Measurements from ENCODE around the gene HPD. TPM values are rescaled to one million over a fixed set of nuclear protein-coding genes. Genes with fewer than 3 reads are reported as not detected.
A peak's percentile ranks its signal among the peaks of the same experiment; 100 is the strongest.

The HPD gene
- total RNA-seq, 1 donor from 2014 or later = not detected

DNA sequence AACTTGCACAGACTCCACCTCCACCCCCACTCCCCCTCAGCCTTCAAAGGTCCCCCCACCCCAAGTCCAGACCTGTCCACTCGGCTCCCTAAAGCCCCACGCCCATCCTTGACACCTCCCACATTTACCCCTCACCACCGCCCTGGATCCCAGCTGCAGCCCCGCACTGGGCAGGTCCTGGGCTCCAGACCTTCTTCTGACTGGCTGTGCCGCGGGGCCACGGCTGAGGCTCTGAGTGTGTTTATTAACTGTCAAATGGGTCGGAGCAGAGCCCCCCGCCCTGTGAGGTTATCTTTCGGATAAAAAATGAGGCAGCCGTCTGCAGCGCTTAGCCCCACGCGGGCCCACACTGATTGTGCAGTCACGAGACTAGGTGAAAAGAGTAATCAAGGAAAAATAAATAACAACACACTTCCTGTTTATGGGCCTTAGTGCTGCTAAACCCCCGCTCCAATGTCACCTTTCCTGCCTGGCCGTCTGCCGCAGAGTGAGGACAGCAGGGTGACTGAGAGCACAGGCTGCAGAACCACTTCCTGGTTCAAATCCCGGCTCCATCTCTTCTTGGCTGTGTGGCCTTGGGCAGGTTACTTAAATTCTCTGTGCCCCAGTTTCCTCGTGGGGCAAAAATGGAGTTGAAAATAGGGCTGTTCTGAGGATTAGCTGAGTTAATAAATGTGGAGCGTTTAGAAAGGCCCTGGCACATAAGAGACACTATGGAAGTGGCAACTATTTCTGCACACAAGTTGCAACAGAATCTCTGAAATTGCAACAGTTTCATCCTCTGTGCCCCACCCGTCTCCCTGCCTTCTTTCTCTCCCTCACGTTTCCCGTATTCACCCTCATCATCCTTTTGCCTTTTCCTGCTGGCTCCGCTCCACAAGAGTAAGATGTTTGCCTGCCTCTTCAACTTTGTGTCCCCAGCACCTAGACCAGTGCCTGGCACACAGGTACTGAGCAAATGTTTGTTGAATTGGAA lies 45.5 kb downstream of the HPD start:
- Mint-ChIP-seq H3K27ac (peak overlapping the region; percentile 7), H3K27me3 (no peaks in the 10 kb centered on the region), H3K4me1 (peaks cover 39% of the 10 kb centered on the region), H3K9me3 (no peaks in the 10 kb centered on the region), H3K36me3 (ENCODE audit: low read depth) (peaks cover 75% of the 10 kb centered on the region), H3K4me3 (peak overlapping the region; percentile 28)
- CTCF ChIA-PET = interaction anchor here (1.3 to 14.3 kb wide), 5 partner anchors 11 to 113 kb away, joined by 8 to 635 read pairs (median 27); partner anchors contain the start of gene RHOF
- intact Hi-C loops (cut with micrococcal nuclease) = loop anchor here (1.0 kb wide), 3 partner anchors 10 to 37 kb away; no protein-coding TSS in a partner anchor
- ATAC-seq (ENCODE audit: low read depth) = no peak
- POLR2A ChIA-PET = interaction anchor here (1.3 to 29.6 kb wide), 2 partner anchors 21 to 25 kb away, joined by 3 to 1155 read pairs; partner anchors contain the start of genes RHOF and SETD1B
- no peak for DNase-seq
- TF ChIP-seq, protein P1, sequence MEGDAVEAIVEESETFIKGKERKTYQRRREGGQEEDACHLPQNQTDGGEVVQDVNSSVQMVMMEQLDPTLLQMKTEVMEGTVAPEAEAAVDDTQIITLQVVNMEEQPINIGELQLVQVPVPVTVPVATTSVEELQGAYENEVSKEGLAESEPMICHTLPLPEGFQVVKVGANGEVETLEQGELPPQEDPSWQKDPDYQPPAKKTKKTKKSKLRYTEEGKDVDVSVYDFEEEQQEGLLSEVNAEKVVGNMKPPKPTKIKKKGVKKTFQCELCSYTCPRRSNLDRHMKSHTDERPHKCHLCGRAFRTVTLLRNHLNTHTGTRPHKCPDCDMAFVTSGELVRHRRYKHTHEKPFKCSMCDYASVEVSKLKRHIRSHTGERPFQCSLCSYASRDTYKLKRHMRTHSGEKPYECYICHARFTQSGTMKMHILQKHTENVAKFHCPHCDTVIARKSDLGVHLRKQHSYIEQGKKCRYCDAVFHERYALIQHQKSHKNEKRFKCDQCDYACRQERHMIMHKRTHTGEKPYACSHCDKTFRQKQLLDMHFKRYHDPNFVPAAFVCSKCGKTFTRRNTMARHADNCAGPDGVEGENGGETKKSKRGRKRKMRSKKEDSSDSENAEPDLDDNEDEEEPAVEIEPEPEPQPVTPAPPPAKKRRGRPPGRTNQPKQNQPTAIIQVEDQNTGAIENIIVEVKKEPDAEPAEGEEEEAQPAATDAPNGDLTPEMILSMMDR (IDR thresholded peaks at IDR 0.05) = no peak

DNA sequence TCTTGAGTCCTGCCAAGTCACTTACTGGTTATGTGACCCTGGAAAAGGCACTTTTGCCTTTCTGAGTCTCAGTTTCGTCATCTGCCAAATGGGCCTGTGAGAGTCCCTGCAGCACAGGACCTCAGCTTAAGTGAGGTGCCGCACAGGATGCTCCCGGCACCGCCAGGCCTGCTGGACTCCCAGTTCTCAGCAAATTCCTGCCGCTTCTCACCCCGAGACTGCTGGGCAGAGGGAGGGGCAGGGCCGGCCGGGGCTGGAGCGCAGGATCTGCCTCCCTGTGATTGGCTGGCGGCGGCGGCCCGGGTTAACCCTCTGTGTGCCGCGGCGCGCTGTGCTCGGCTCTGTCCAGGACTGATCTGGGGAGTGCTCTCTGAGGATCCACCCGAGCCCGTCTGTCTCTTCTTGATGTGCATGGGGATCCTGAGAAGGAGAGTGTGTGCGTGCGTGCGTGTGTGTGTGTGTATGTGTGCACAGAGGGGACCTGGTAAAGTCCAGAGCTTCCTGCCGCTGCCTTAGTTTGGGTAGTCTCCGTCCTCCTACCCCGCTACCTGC lies 46.3 kb downstream of the HPD start:
- Mint-ChIP-seq H3K4me3 (peak overlapping the region; percentile 74), H3K36me3 (ENCODE audit: low read depth) (peaks cover 71% of the 10 kb centered on the region), H3K9me3 (no peaks in the 10 kb centered on the region), H3K4me1 (peaks cover 47% of the 10 kb centered on the region), H3K27me3 (no peaks in the 10 kb centered on the region), H3K27ac (peak overlapping the region; percentile 7)
- DNase-seq (no peak), ATAC-seq (ENCODE audit: low read depth) (peak; percentile 36)
- TF ChIP-seq, protein P1 (IDR thresholded peaks at IDR 0.05) = no peak
- intact Hi-C loops (cut with micrococcal nuclease) = loop anchor here (1.0 kb wide), 3 partner anchors 9 to 36 kb away; no protein-coding TSS in a partner anchor
- POLR2A ChIA-PET = interaction anchor here (0.9 to 29.6 kb wide), 5 partner anchors 22 to 253 kb away, joined by 3 to 1155 read pairs (median 4); partner anchors contain the start of genes RHOF and SETD1B
- CTCF ChIA-PET = interaction anchor here (0.9 to 14.3 kb wide), 18 partner anchors 8 to 260 kb away, joined by 3 to 635 read pairs (median 6); partner anchors contain the start of genes PSMD9, RHOF and SETD1B

DNA sequence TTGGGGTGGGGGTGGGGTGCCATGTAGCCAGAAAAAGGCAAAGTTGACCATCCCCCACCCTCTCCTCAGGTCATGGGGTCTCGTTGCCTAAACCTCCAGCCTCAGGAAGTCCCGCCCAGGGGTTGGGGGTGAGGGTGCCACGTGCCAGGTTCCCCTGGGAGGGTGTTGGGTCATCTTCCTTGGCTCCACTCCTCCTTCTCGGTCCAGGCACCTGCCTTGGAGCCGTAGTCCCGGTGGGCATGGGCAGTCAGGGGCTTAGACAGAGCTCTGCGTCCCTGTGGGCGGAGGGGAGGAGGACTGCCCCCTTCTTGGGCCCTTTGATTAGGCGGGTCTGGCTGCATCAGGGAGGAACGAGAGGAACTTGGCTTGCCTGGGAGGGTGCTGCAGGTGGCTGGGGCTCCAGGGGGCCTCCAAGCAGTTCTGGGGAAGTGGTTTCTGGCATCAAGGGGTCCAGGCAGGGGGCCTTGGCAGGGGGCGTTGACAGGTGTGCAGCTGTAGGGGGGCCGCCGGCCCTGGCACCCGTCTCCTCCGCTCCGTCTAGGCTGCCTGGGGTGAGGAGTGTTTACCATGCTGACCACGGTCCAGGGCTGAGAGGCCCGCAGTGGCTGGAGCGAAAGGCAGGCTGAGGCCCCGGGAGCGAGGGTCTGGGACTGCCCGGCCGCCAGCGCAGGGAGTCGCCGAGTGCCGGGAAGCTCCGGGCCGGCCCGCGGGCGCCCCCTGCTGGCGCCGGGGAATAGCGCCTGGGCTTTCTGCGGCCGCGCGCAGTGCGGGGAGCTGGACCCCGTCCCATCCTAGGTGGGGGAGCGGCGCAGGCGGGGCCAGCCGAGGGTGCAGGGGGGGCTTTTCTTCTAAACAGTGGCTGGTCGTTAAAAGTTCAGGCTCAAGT lies 47.0 kb downstream of the HPD start:
- intact Hi-C loops (cut with micrococcal nuclease) = loop anchor here (1.0 kb wide), 5 partner anchors 8 to 114 kb away; no protein-coding TSS in a partner anchor
- Mint-ChIP-seq H3K27me3 (no peaks in the 10 kb centered on the region), H3K4me3 (peak overlapping the region; percentile 74), H3K27ac (peak overlapping the region; percentile 18), H3K36me3 (ENCODE audit: low read depth) (peaks cover 66% of the 10 kb centered on the region), H3K9me3 (no peaks in the 10 kb centered on the region), H3K4me1 (peaks cover 54% of the 10 kb centered on the region)
- peak; percentile 83 for ATAC-seq (ENCODE audit: low read depth)
- peak; percentile 81 for DNase-seq
- TF ChIP-seq, protein P1 (IDR thresholded peaks at IDR 0.05) = peak; percentile 100
- CTCF ChIA-PET = interaction anchor here (0.9 to 14.3 kb wide), 20 partner anchors 8 to 350 kb away, joined by 3 to 635 read pairs (median 6); partner anchors contain the start of genes PSMD9, RHOF and SETD1B
- POLR2A ChIA-PET = interaction anchor here (0.5 to 29.6 kb wide), 10 partner anchors 23 to 275 kb away, joined by 3 to 1155 read pairs (median 4); partner anchors contain the start of genes PSMD9, RHOF and SETD1B

DNA sequence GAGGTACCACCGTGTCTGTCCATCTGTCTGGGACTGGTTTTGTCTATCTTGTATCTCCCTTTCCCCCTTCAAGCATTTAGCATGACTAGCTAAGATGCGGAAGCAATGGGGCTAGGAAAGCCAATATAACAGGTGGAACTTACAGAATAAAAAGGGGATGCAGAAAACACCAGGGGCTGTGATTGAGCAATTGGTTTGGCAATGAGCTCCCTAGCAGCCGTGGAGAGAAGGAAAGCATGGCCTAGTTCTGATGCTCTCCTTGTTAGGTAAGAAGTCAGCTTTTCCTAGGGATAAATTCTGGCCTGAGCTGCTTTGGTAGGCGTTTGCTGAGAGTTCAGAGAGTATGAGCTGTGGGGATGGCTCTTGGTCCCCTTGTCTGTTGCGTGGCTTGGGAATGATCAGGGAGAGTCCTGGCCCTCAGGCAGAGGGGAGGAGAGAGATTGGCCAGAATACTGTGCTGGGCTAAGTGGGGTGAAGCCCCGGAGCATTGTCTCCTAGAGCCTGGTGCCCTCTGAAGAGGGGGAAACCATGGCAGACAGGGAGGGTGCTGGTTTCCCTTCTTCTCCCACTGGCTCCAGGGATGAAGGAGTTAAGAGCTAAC lies 47.7 kb downstream of the HPD start:
- H3K27me3 Mint-ChIP-seq = no peaks in the 10 kb centered on the region
- POLR2A ChIA-PET = interaction anchor here (0.6 to 29.6 kb wide), 7 partner anchors 23 to 274 kb away, joined by 3 to 1155 read pairs (median 4); partner anchors contain the start of genes PSMD9, RHOF and SETD1B
- TF ChIP-seq, protein P1 (IDR thresholded peaks at IDR 0.05) = no peak
- no peak for DNase-seq
- intact Hi-C loops (cut with micrococcal nuclease) = loop anchor here (1.0 kb wide), 2 partner anchors 12 to 114 kb away; no protein-coding TSS in a partner anchor
- peak overlapping the region; percentile 74 for H3K4me3 Mint-ChIP-seq
- no peak for ATAC-seq (ENCODE audit: low read depth)
- H3K27ac Mint-ChIP-seq = peak overlapping the region; percentile 65
- H3K9me3 Mint-ChIP-seq = no peaks in the 10 kb centered on the region
- peaks cover 60% of the 10 kb centered on the region for H3K4me1 Mint-ChIP-seq
- CTCF ChIA-PET = interaction anchor here (0.9 to 14.3 kb wide), 15 partner anchors 9 to 349 kb away, joined by 3 to 635 read pairs (median 6); partner anchors contain the start of genes PSMD9 and RHOF
- peaks cover 65% of the 10 kb centered on the region for H3K36me3 Mint-ChIP-seq (ENCODE audit: low read depth)
